Liver (tissue), 3 donors: Measurements from ENCODE around the gene RUNX1.

Source experiments
- ATF3 ChIP-seq: IDR thresholded peaks from 2 replicates; pipeline ENCODE4 v1.6.1; 2016; ENCODE audit warnings: antibody characterized with exemption
- CTCF ChIP-seq: fragments of 150-350 bp; IDR thresholded peaks from 2 replicates; pipeline ENCODE4 v1.5.1; 2017; ENCODE audit warnings: improper control_type of control experiment, low read depth, low read length; ENCODE audit not compliant: missing input control
- FOXA1 ChIP-seq: IDR thresholded peaks from 2 replicates; pipeline ENCODE4 v1.6.1; 2016; ENCODE audit warnings: antibody characterized with exemption
- GABPA ChIP-seq, 2 donors: IDR thresholded peaks in 1 of 2; conservative IDR thresholded peaks in 1 of 2; 2 replicates each; pipeline ENCODE4 v1.6.1; 2016; ENCODE audit warnings: antibody characterized with exemption in 2 of 2, mild to moderate bottlenecking in 1 of 2, moderate library complexity in 1 of 2
- JUND ChIP-seq, 2 donors: IDR thresholded peaks; 2 replicates each; pipeline ENCODE4 v1.6.1; 2016; ENCODE audit warnings: antibody characterized with exemption in 2 of 2
- MAX ChIP-seq: IDR thresholded peaks from 2 replicates; pipeline ENCODE4 v1.6.1; 2016; ENCODE audit warnings: antibody characterized with exemption
- NR2F2 ChIP-seq: IDR thresholded peaks from 2 replicates; pipeline ENCODE4 v1.6.1; 2016; ENCODE audit warnings: antibody characterized with exemption
- RAD21 ChIP-seq, 2 donors: IDR thresholded peaks; 2 replicates each; pipeline ENCODE4 v1.6.1; 2016; ENCODE audit warnings: antibody characterized with exemption in 2 of 2, mild to moderate bottlenecking in 2 of 2
- REST ChIP-seq: IDR thresholded peaks from 2 replicates; pipeline ENCODE4 v1.6.1; 2016; ENCODE audit warnings: antibody characterized with exemption, mild to moderate bottlenecking
- RXRA ChIP-seq, 2 donors: IDR thresholded peaks; 2 replicates each; pipeline ENCODE4 v1.6.1; 2017 to 2018; ENCODE audit warnings: antibody characterized with exemption in 2 of 2, mild to moderate bottlenecking in 1 of 2
- SP1 ChIP-seq: IDR thresholded peaks from 2 replicates; pipeline ENCODE4 v1.6.1; 2018; ENCODE audit warnings: antibody characterized with exemption, mild to moderate bottlenecking
- TAF1 ChIP-seq: conservative IDR thresholded peaks from 2 replicates; pipeline ENCODE4 v1.6.1; 2016; ENCODE audit warnings: antibody characterized with exemption, mild to moderate bottlenecking
- YY1 ChIP-seq: IDR thresholded peaks from 2 replicates; pipeline ENCODE4 v1.6.1; 2016; ENCODE audit warnings: antibody characterized with exemption, mild to moderate bottlenecking
- ZBTB33 ChIP-seq: IDR thresholded peaks from 2 replicates; pipeline ENCODE4 v1.6.1; 2016; ENCODE audit warnings: antibody characterized with exemption
- donor health status: healthy.
- donor health status: healthy.

- TF ChIP-seq REST: no peak
- no peak for TF ChIP-seq RXRA (IDR thresholded peaks at IDR 0.05)
- no peak for TF ChIP-seq CTCF
- no peak for TF ChIP-seq RAD21 (IDR thresholded peaks at IDR 0.05)
- TF ChIP-seq MAX: no peak
- no peak for TF ChIP-seq TAF1
- TF ChIP-seq GABPA (IDR thresholded peaks at IDR 0.05 in 1 of 2, conservative IDR thresholded peaks at IDR 0.05 in 1 of 2): no peak
- TF ChIP-seq FOXA1: no peak
- TF ChIP-seq SP1: no peak
- TF ChIP-seq NR2F2: no peak
- no peak for TF ChIP-seq ZBTB33
- TF ChIP-seq JUND (IDR thresholded peaks at IDR 0.05): no peak
- TF ChIP-seq ATF3: no peak
- TF ChIP-seq YY1: no peak
Observed at GRCh38 chr21:34997294-34997693, 51.8 kb downstream of the RUNX1 start.
